ENCODE results near the gene MAPRE2. TPM values are rescaled to one million over a fixed set of nuclear protein-coding genes. Genes with fewer than 3 reads are reported as not detected.

MAPRE2 gene
- total RNA-seq, 1 experiment from 2014 or later = 2.8 TPM

GRCh38 chr18:35164133-35164532 is 122.9 kb downstream of the MAPRE2 start:
- no peaks in the 10 kb centered on the region for H3K9me2 ChIP-seq (replicated peaks; ENCODE audit: low read length)
- H3K36me3 ChIP-seq (ENCODE audit: low read depth, low read length) = no peaks in the 10 kb centered on the region
- no peaks in the 10 kb centered on the region for H3K9me3 ChIP-seq (ENCODE audit: low read length)
- no peaks in the 10 kb centered on the region for H3K4me1 ChIP-seq (ENCODE audit: insufficient read depth, low read length)
- H3K4me3 ChIP-seq (ENCODE audit: low read length) = no peak overlapping the region
- CTCF ChIA-PET = no interaction called here
- H3K79me2 ChIP-seq (ENCODE audit: low read length) = no peaks in the 10 kb centered on the region
- ATAC-seq (no peak), DNase-seq (no peak)
- no peak overlapping the region for H3K4me2 ChIP-seq (ENCODE audit: low read length)
- intact Hi-C loops (cut with micrococcal nuclease) = no loop called here
- no peaks in the 10 kb centered on the region for H3K27me3 ChIP-seq (ENCODE audit: low read length)
- TF ChIP-seq EZH2phosphoT487 (IDR thresholded peaks at IDR 0.05; ENCODE audit: borderline replicate concordance, low read length) (no peak), EZH2 (IDR thresholded peaks at IDR 0.05; ENCODE audit: low read length, unreplicated experiment) (no peak), CTCF (conservative IDR thresholded peaks at IDR 0.05; ENCODE audit: low read depth, low read length) (no peak)
- BruUV-seq (replicated peaks) = no TSS peak
- POLR2A ChIA-PET (ENCODE audit: unreplicated experiment) = interaction anchor here (0.7 kb wide), 1 partner anchor 1372 kb away, joined by 3 read pairs; no protein-coding TSS in a partner anchor
- H3K9ac ChIP-seq (ENCODE audit: low read length) = no peak overlapping the region
- no peak overlapping the region for H2AFZ ChIP-seq (ENCODE audit: low read length)
- no peak overlapping the region for H3K27ac ChIP-seq (ENCODE audit: low read length)
- no peaks in the 10 kb centered on the region for H4K20me1 ChIP-seq (ENCODE audit: low read length)
- no peaks in the 10 kb centered on the region for H3F3A ChIP-seq (ENCODE audit: low read length, unreplicated experiment)

- DNase-seq = no peak
- POLR2A ChIA-PET (ENCODE audit: unreplicated experiment) = no interaction called here
- no peaks in the 10 kb centered on the region for H3F3A ChIP-seq (ENCODE audit: low read length, unreplicated experiment)
Observed at GRCh38 chr18:35167332-35167731, 126.1 kb downstream of the MAPRE2 start.

More at GRCh38 chr18:35167332-35167731, 126.1 kb downstream of the MAPRE2 start:
- no peak for ATAC-seq
- intact Hi-C loops (cut with micrococcal nuclease) = no loop called here
- no peak overlapping the region for H3K4me2 ChIP-seq (ENCODE audit: low read length)
- H3K27me3 ChIP-seq (ENCODE audit: low read length) = no peaks in the 10 kb centered on the region
- no peak overlapping the region for H2AFZ ChIP-seq (ENCODE audit: low read length)
- no TSS peak for BruUV-seq (replicated peaks)
- CTCF ChIA-PET = no interaction called here
- H3K9me3 ChIP-seq (ENCODE audit: low read length) = no peaks in the 10 kb centered on the region
- H3K9ac ChIP-seq (ENCODE audit: low read length) = no peak overlapping the region
- no peak overlapping the region for H3K4me3 ChIP-seq (ENCODE audit: low read length)
- no peaks in the 10 kb centered on the region for H3K79me2 ChIP-seq (ENCODE audit: low read length)
- no peaks in the 10 kb centered on the region for H4K20me1 ChIP-seq (ENCODE audit: low read length)
- H3K27ac ChIP-seq (ENCODE audit: low read length) = no peak overlapping the region
- H3K4me1 ChIP-seq (ENCODE audit: insufficient read depth, low read length) = no peaks in the 10 kb centered on the region
- no peaks in the 10 kb centered on the region for H3K9me2 ChIP-seq (replicated peaks; ENCODE audit: low read length)
- TF ChIP-seq CTCF (conservative IDR thresholded peaks at IDR 0.05; ENCODE audit: low read depth, low read length) = no peak
- no peak for TF ChIP-seq EZH2phosphoT487 (IDR thresholded peaks at IDR 0.05; ENCODE audit: borderline replicate concordance, low read length)
- no peak for TF ChIP-seq EZH2 (IDR thresholded peaks at IDR 0.05; ENCODE audit: low read length, unreplicated experiment)
- no peaks in the 10 kb centered on the region for H3K36me3 ChIP-seq (ENCODE audit: low read depth, low read length)
